H1 (cell line): ENCODE data around the gene LTBP4. TPM values are rescaled to one million over a fixed set of nuclear protein-coding genes. Genes with fewer than 3 reads are reported as not detected.

ENCODE experiments used
- CTCF ChIA-PET: fragments of 300-600 bp; sonication (Branson Sonifier 250); formaldehyde crosslinking; loops from one replicate; lab custom pipeline; 2021; ENCODE audit not compliant: partially characterized antibody; lab: Charles Lee
- POLR2A ChIA-PET: fragments of 300-600 bp; sonication (Branson Sonifier 250); formaldehyde crosslinking; loops from one replicate; lab custom pipeline; 2021; ENCODE audit warnings: inconsistent platforms; ENCODE audit not compliant: partially characterized antibody; lab: Charles Lee
- DNase-seq, 2 experiments: peaks; one replicate each; pipeline versions ENCODE4 v3.0.0 to v3.0.0-alpha.2; 2010 to 2022; ENCODE audit warnings: low spot score in 2 of 2, low read depth in 1 of 2, mixed read lengths in 1 of 2
- FAIRE-seq: peaks from 2 replicates; lab custom pipeline; 2011; peaks lifted over from hg19 to GRCh38; lab: Jason Lieb, UNC
- H2AFZ ChIP-seq: 2 replicates; pipeline ENCODE4 v1.8.1; 2012; ENCODE audit warnings: low read length, inconsistent platforms
- H2AK5ac ChIP-seq: 2 replicates; pipeline ENCODE4 v1.6.1; 2013; ENCODE audit warnings: low read depth, low read length
- H2BK120ac ChIP-seq: replicated peaks from 2 replicates; pipeline ENCODE3; 2013; ENCODE audit warnings: low read depth, low read length, inconsistent platforms
- H2BK12ac ChIP-seq: 2 replicates; pipeline ENCODE4 v1.6.1; 2013; ENCODE audit warnings: low read depth, low read length
- H2BK15ac ChIP-seq: 2 replicates; pipeline ENCODE4 v1.6.1; 2013; ENCODE audit warnings: low read length
- H2BK20ac ChIP-seq: 2 replicates; pipeline ENCODE4 v1.6.1; 2013; ENCODE audit warnings: low read length
- H2BK5ac ChIP-seq: 2 replicates; pipeline ENCODE4 v1.6.1; 2013; ENCODE audit warnings: low read depth, low read length
- H3K14ac ChIP-seq: 2 replicates; pipeline ENCODE4 v1.6.1; 2013; ENCODE audit warnings: inconsistent platforms; ENCODE audit not compliant: insufficient read length
- H3K18ac ChIP-seq: 2 replicates; pipeline ENCODE4 v1.6.1; 2013; ENCODE audit warnings: low read length; ENCODE audit errors: extremely low read depth
- H3K23ac ChIP-seq: 2 replicates; pipeline ENCODE4 v1.6.1; 2013; ENCODE audit warnings: inconsistent platforms; ENCODE audit not compliant: insufficient read length
- H3K23me2 ChIP-seq: 2 replicates; pipeline ENCODE4 v1.6.1; 2013; ENCODE audit warnings: low read depth, low read length
- H3K27ac ChIP-seq: 2 replicates; pipeline ENCODE4 v1.6.1; 2011; ENCODE audit warnings: low read depth, low read length, inconsistent platforms
- H3K27me3 ChIP-seq, 4 experiments: replicated peaks in 1 of 4; 1 replicate in 1 of 4; 2 replicates in 3 of 4; pipeline versions ENCODE4 v1.6.1 to v1.8.1; 2011 to 2013; ENCODE audit warnings: low read length in 3 of 4, mild to moderate bottlenecking in 3 of 4, inconsistent platforms in 2 of 4, mixed read lengths in 2 of 4, moderate library complexity in 1 of 4; ENCODE audit not compliant: control insufficient read depth in 3 of 4, insufficient read depth in 3 of 4; ENCODE audit errors: extremely low read depth in 1 of 4
- H3K36me3 ChIP-seq, 4 experiments: 2 replicates each; pipeline versions ENCODE4 v1.6.1 to v1.8.1; 2011 to 2013; ENCODE audit warnings: mild to moderate bottlenecking in 4 of 4, low read length in 3 of 4, moderate library complexity in 2 of 4, control low read depth in 1 of 4, inconsistent platforms in 1 of 4; ENCODE audit not compliant: insufficient read depth in 4 of 4, control insufficient read depth in 2 of 4
- H3K4ac ChIP-seq: replicated peaks from 2 replicates; pipeline ENCODE3; 2013; ENCODE audit warnings: low read length, low read depth, mixed read lengths, inconsistent platforms; ENCODE audit not compliant: insufficient read length
- H3K4me1 ChIP-seq, 4 experiments: replicated peaks in 1 of 4; 1 replicate in 1 of 4; 2 replicates in 3 of 4; pipeline versions ENCODE4 v1.6.1 to v1.8.1; 2011 to 2013; ENCODE audit warnings: low read length in 3 of 4, inconsistent platforms in 2 of 4, mixed read lengths in 1 of 4; ENCODE audit not compliant: insufficient read depth in 4 of 4, control insufficient read depth in 3 of 4
- H3K4me2 ChIP-seq, 2 experiments: 2 replicates each; pipeline versions ENCODE4 v1.6.1 to v1.8.1; 2011 to 2013; ENCODE audit warnings: low read depth in 2 of 2, low read length in 2 of 2, control low read depth in 1 of 2, inconsistent platforms in 1 of 2, mild to moderate bottlenecking in 1 of 2; ENCODE audit not compliant: insufficient read depth in 1 of 2
- H3K4me3 ChIP-seq, 4 experiments: fragments of 200-600, 300-600 bp in 1 of 4; sonication (generic), shearing (Covaris generic), sonication (Bioruptor Twin) in 1 of 4; 2 replicates each; pipeline versions ENCODE4 v1.5.1 to v1.8.1; 2011 to 2016; ENCODE audit warnings: low read length in 4 of 4, low read depth in 3 of 4, control low read depth in 2 of 4, inconsistent platforms in 2 of 4, mild to moderate bottlenecking in 2 of 4, mixed read lengths in 1 of 4, moderate library complexity in 1 of 4; ENCODE audit not compliant: insufficient read depth in 2 of 4; ENCODE audit errors: extremely low read depth in 1 of 4
- H3K56ac ChIP-seq: replicated peaks from 2 replicates; pipeline ENCODE3; 2013; ENCODE audit warnings: low read depth, mild to moderate bottlenecking, mixed read lengths, low read length, inconsistent platforms; ENCODE audit not compliant: insufficient read length
- H3K79me1 ChIP-seq: 2 replicates; pipeline ENCODE4 v1.6.1; 2013; ENCODE audit warnings: low read depth, low read length, control low read depth
- H3K79me2 ChIP-seq, 2 experiments: 2 replicates each; pipeline versions ENCODE4 v1.6.1 to v1.8.1; 2012 to 2013; ENCODE audit warnings: low read length in 2 of 2, mild to moderate bottlenecking in 2 of 2, inconsistent platforms in 1 of 2; ENCODE audit not compliant: insufficient read depth in 2 of 2, control insufficient read depth in 1 of 2
- H3K9ac ChIP-seq, 4 experiments: replicated peaks in 1 of 4; 1 replicate in 1 of 4; 2 replicates in 3 of 4; pipeline versions ENCODE4 v1.6.1 to v1.8.1; 2011 to 2013; ENCODE audit warnings: low read depth in 3 of 4, low read length in 3 of 4, control low read depth in 2 of 4, mild to moderate bottlenecking in 2 of 4, moderate library complexity in 2 of 4, inconsistent platforms in 1 of 4; ENCODE audit errors: extremely low read depth in 1 of 4
- H3K9me3 ChIP-seq, 2 experiments: 2 replicates each; pipeline versions ENCODE4 v1.6.1 to v1.8.1; 2012 to 2013; ENCODE audit warnings: mild to moderate bottlenecking in 2 of 2, moderate library complexity in 2 of 2, control low read depth in 1 of 2, inconsistent platforms in 1 of 2, low read depth in 1 of 2, low read length in 1 of 2, mixed read lengths in 1 of 2; ENCODE audit not compliant: insufficient read depth in 2 of 2
- H4K20me1 ChIP-seq, 2 experiments: replicated peaks in 1 of 2; 2 replicates each; pipeline versions ENCODE3 to v1.8.1; 2011 to 2013; ENCODE audit warnings: inconsistent platforms in 2 of 2, low read length in 2 of 2, mild to moderate bottlenecking in 1 of 2; ENCODE audit not compliant: insufficient read depth in 2 of 2, control insufficient read depth in 1 of 2
- H4K5ac ChIP-seq: 2 replicates; pipeline ENCODE4 v1.6.1; 2013; ENCODE audit warnings: low read length, low read depth, mixed read lengths, inconsistent platforms; ENCODE audit not compliant: insufficient read length
- H4K8ac ChIP-seq: 2 replicates; pipeline ENCODE4 v1.8.0; 2013; ENCODE audit warnings: mild to moderate bottlenecking, moderate library complexity, low read length, inconsistent platforms; ENCODE audit not compliant: insufficient read depth; ENCODE audit errors: extremely low read depth
- H4K91ac ChIP-seq: replicated peaks from 2 replicates; pipeline ENCODE3; 2013; ENCODE audit warnings: low read length, mixed read lengths, inconsistent platforms; ENCODE audit not compliant: insufficient read length
- GABPA ChIP-seq: IDR thresholded peaks from 2 replicates; pipeline ENCODE4 v1.6.1; 2011; ENCODE audit warnings: mild to moderate bottlenecking, low read length, moderate library complexity, borderline replicate concordance; ENCODE audit not compliant: insufficient read depth
- NANOG ChIP-seq: IDR thresholded peaks from 2 replicates; pipeline ENCODE4 v1.6.1; 2011; ENCODE audit warnings: low read length, low read depth, mild to moderate bottlenecking, inconsistent platforms; ENCODE audit not compliant: insufficient read depth, poor library complexity, severe bottlenecking
- WGBS, 2 experiments: shearing (Covaris generic) in 1 of 2; methylation state at CpG; one replicate each; pipeline versions ENCODE4 v1.1.6 to v1.1.7; 2013 to 2015; ENCODE audit warnings: low lambda C conversion rate in 2 of 2, mixed read lengths in 2 of 2, inconsistent platforms in 1 of 2, low coverage in 1 of 2, missing lambda C conversion rate in 1 of 2; ENCODE audit not compliant: insufficient replicate concordance in 2 of 2, insufficient coverage in 1 of 2, insufficient read length in 1 of 2; ENCODE audit errors: extremely low coverage in 1 of 2, missing lambda C conversion rate in 1 of 2; 5-methylcytosine and 5-hydroxymethylcytosine counted together
- polyA plus RNA-seq, 7 experiments: library from polyadenylated mRNA; depleted of rRNA in 3 of 7; stranded (reverse) in 5 of 7; unstranded in 2 of 7; fragments of >200 nt in 5 of 7; fragments of 200-250 nt in 2 of 7; gene quantifications; 1 replicate in 5 of 7; 2 replicates in 1 of 7; 4 replicates in 1 of 7; pipeline versions ENCODE4 v1.2.1 to v1.2.3, GENCODE V29; 2011 to 2013; ENCODE audit warnings: missing spikeins in 2 of 7, mixed read lengths in 2 of 7
- total RNA-seq: library from RNA; stranded (reverse); fragmentation: NEBNext Ultra II Directional; extraction: Animal tissue kit (Norgen Biotek cat#: 25700); gene quantifications from 2 replicates; pipeline ENCODE4 v1.2.1, GENCODE V29; 2021

Gene LTBP4
- total and polyA plus RNA-seq, 2 of the 8 experiments (the other 6 are each of a cell fraction or from before 2014, with no cell fraction given), result 54.5 to 77.1 TPM

DNA sequence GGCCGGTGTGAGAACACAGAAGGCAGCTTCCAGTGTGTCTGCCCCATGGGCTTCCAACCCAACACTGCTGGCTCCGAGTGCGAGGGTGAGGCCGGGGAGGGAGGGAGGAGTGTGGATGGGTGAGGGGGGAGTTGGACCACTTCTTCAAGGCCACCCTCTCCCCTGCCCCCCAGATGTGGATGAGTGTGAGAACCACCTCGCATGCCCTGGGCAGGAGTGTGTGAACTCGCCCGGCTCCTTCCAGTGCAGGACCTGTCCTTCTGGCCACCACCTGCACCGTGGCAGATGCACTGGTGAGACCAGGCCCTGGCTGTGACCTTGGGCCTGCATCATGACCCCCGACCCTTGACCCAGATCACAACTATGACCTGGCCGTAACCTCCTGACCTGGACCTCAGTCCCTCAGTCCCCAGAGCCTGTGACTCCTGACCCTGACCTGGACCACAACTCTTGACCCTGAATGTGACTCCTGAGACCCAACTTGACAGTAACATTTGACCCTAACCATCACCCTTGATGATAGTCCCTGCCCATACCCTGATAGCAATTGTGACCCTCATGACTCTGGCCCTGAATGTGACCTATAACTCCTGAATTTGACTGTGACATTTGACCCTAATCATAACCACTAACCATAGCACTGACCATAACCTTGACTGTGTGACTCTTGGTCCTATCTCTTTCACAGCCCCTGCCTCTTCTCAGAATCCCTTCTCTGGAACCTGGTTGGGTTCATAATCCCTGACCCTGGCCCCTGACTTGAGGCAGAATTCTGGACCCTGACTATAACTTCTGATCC is 10.9 kb downstream of the LTBP4 start:
- no peak for FAIRE-seq
- POLR2A ChIA-PET, result no interaction called here
- CTCF ChIA-PET, result interaction anchor here (1.2 to 2.6 kb wide), 2 partner anchors 14 to 23 kb away, joined by 4 to 14 read pairs; no protein-coding TSS in a partner anchor

More for the DNA sequence above, 10.9 kb downstream of the LTBP4 start:
- Histone ChIP-seq H3K27ac (no peak overlapping the region), H3K4me1 (peaks cover 3 to 13% (median 10%) of the 10 kb centered on the region in 4 experiments; a peak in 6 of 7 replicates), H3K56ac (no peak overlapping the region), H2BK15ac (0 out of 2 replicates have a peak overlapping the region, but pooled peaks have one; percentile 1), H3K18ac (no peak overlapping the region), H4K91ac (no peak overlapping the region), H3K27me3 (peaks cover 2 to 49% (median 46%) of the 10 kb centered on the region in 4 experiments), H3K23ac (no peak overlapping the region), H3K9ac (no peak overlapping the region), H3K79me2 (no peaks in the 10 kb centered on the region), H3K36me3 (peaks cover 0 to 3% (median 0%) of the 10 kb centered on the region in 4 experiments; a peak in 2 of 8 replicates), H3K4ac (no peak overlapping the region), H3K23me2 (peaks cover 21% of the 10 kb centered on the region), H2AK5ac (no peak overlapping the region), H2BK20ac (no peak overlapping the region), H4K8ac (no peak overlapping the region; the same call in 1 of the 2 replicates), H4K5ac (no peak overlapping the region), H3K9me3 (no peaks in the 10 kb centered on the region), H3K4me3 (peak overlapping the region in 1 of 4 experiments; percentile 86; a peak in 1 of 8 replicates), H3K14ac (no peak overlapping the region), H2AFZ (no peak overlapping the region), H3K79me1 (no peaks in the 10 kb centered on the region), H2BK120ac (no peak overlapping the region), H2BK12ac (no peak overlapping the region), H3K4me2 (peak overlapping the region in 1 of 2 experiments; percentile 91; a peak in 1 of 4 replicates), H2BK5ac (no peak overlapping the region), H4K20me1 (peaks cover 6 to 8% of the 10 kb centered on the region in 2 experiments)
- 88% methylated on average over 10 of the region's 10 CpGs; no CpG with 5 or more reads in 1 of the 2 experiments for WGBS, 2 experiments
- TF ChIP-seq GABPA (no peak), NANOG (no peak)
- DNase-seq, result no peak
